Islet of Langerhans (tissue), 1 donor: ENCODE measurements around the gene GPRASP3.

ENCODE experiments used
- FAIRE-seq: peaks from one replicate; lab custom pipeline; 2011; peaks lifted over from hg19 to GRCh38; lab: Jason Lieb, UNC

The GPRASP3 gene

DNA sequence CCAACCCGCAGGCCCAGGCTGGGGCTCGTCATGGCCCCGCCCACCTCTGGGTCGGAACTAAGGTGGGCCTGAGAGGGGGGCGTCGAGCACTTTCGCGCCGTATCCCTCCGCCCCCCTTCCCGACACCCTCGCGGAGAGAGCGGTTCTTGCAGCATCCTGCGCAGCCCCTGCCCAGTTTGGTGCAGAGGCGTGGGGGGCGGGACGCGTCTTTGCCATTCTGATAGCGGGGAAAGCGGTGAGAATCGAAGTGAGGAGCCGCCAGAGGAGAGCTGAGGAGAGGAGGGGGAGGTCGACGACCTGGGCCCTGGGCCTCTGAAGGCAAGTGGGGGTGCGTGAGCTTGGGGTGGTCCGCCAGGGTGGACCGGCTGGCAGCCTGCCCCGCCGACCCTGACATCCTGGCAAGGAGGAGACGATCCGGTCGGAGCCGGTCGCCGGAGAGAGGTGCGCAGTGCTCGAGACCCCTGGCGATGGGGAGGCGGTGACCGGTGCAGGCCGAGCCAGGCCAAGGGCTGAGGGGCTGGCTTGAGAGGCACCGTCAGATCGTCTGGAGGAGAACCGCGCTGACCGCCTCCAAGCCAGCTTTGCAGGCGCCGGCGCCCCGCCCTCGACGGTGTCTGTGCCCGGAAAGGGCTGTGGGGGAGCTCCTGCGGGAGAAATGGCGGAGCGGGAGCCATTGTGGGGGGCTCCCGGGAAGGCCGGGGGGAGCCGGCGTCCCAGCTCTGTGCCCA lies 25.5 kb downstream of the GPRASP3 start:
- no peak for FAIRE-seq

DNA sequence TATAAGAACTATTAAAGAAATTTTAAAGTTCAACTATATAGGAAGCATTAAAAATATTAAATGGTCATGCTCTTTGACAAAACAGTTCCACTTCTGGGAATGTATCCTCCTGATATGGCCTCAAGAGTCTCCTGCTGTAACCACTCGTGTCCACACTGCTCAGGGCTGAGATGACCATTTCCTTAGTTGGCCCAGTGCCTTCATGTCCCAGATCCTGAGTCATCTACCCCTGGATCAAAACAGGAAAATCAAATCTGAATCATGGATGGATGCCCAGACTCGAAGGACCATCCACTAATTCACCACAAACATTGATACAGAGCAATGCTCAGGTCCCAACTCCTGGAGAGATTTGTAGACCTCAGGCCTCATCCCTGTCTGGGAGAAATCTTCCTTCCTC lies 44.7 kb downstream of the GPRASP3 start:
- no peak for FAIRE-seq

DNA sequence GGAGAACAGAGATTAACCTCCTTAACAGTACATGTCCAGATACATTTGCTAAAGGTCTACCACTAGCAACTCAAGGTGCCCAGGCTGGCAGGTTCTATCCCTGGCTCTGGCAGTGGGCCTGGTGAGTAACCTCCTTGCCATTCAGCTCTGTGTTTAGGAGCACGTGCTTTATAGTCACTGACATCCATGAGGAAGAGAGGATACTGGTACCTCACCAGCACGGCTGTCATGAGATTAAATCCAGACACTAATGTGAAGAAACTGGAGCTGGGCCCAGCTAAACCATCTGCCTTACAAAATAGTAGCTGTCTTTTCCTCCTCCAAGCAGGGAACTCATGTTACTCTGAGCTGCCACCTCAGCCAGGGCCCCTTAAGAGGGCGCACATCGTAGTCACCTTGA lies 45.3 kb downstream of the GPRASP3 start:
- FAIRE-seq, result no peak

DNA sequence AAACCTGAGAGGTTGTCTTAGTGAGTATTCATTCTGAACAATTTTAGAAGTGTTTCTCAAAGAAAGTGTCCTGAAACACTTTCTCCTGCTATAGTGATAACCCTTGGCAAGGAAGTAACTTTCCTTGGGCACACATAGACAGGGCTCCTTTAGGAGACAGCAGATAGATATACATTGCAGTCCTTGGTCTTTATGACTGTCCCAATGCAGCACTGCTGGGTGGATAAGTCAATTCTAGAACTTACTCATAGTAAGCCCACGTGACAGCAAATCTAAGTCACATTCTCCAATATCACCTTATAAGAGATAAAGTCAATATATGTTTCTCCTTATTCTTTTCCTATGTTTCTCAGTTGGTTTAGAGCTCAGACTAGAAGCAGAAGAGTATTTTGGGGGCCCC lies 46.7 kb downstream of the GPRASP3 start:
- FAIRE-seq, result no peak

DNA sequence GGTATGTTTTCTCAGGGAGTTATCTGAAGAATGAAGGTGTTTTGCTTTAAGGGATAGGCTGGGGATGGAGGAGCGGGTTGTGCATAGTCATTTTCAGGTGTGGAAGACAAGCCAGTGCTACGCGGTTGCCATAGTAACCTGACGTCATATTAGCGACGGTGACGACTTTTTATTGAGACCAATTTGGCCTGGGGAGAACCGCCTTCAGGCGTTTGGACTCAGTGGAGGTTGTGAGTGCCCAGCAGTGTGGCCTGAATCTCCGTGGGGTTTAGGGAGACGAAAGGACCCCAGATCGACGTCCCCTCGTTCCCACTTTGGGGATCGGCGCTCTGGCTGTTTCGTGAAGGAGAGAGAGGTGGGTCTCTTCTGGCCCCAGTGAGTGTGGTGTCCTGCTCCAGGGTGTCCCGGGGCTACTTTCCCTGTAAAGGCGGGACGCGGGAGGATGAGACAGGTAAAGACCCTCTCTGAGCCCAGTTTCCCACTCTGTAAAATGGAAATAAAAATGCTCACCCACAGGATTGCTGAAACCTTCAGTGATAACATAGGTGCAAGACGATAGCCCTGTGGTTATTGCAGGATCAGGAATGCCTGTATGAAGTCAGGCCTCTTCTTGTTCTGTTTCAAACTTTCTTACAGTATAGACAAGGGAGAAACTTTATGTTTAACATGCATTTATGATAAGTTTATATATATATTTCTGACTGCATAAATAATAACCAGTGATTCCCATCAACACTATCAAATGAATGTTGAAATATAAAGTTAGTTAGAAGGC lies 48.6 kb downstream of the GPRASP3 start:
- FAIRE-seq, result peak; percentile 96
